Karpas-422 (cell line): ENCODE results near the gene COL4A5. TPM values are rescaled to one million over a fixed set of nuclear protein-coding genes. Genes with fewer than 3 reads are reported as not detected.

Experiments used
- small RNA-seq: library from RNA; depleted of rRNA; stranded (forward); fragments of <200 nt; gene quantifications from one replicate; pipeline ENCODE3, GENCODE V24; 2014
- total RNA-seq: library from RNA; depleted of rRNA; stranded (reverse); fragments of >200 nt; shearing (Covaris generic); gene quantifications from 2 replicates; pipeline ENCODE4 v1.2.3, GENCODE V29; 2014; ENCODE audit warnings: low replicate concordance; rRNA removed

Gene COL4A5
- total RNA-seq, 1 experiment from 2014 or later, result not detected

Small RNA genes lying within 50 kb of the gene (small RNA-seq; reads per million reads assigned to genes)
- not detected for gene RF00019

Other genes with a start within 250 kb of the COL4A5 start
- not detected in 2 replicates for gene COL4A6, start 1.4 kb upstream of the COL4A5 start, total RNA-seq